Measurements from ENCODE around the gene INPP5A.

GRCh38 chr10:132542819-132543218, 5.2 kb downstream of the INPP5A start:
- no peak for TF ChIP-seq CTCF (IDR thresholded peaks at IDR 0.05 in 8 of 11, conservative IDR thresholded peaks at IDR 0.05 in 3 of 11)
- no peak for TF ChIP-seq POLR2A (IDR thresholded peaks at IDR 0.05)
- TF ChIP-seq POLR2AphosphoS5 (IDR thresholded peaks at IDR 0.05) = no peak
